ENCODE measurements around the gene UST.

GRCh38 chr6:149118737-149119653, 372.2 kb downstream of the UST start:
- TF ChIP-seq, protein P1, sequence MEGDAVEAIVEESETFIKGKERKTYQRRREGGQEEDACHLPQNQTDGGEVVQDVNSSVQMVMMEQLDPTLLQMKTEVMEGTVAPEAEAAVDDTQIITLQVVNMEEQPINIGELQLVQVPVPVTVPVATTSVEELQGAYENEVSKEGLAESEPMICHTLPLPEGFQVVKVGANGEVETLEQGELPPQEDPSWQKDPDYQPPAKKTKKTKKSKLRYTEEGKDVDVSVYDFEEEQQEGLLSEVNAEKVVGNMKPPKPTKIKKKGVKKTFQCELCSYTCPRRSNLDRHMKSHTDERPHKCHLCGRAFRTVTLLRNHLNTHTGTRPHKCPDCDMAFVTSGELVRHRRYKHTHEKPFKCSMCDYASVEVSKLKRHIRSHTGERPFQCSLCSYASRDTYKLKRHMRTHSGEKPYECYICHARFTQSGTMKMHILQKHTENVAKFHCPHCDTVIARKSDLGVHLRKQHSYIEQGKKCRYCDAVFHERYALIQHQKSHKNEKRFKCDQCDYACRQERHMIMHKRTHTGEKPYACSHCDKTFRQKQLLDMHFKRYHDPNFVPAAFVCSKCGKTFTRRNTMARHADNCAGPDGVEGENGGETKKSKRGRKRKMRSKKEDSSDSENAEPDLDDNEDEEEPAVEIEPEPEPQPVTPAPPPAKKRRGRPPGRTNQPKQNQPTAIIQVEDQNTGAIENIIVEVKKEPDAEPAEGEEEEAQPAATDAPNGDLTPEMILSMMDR (IDR thresholded peaks at IDR 0.05; ENCODE audit: insufficient read depth, low read length, poor library complexity, severe bottlenecking): no peak
- TF ChIP-seq EZH2phosphoT487 (conservative IDR thresholded peaks at IDR 0.05; ENCODE audit: low read length): no peak

Data from SU-DHL-6 (cell line).